G401 (cell line): Measurements from ENCODE around the gene XYLT2. TPM values are rescaled to one million over a fixed set of nuclear protein-coding genes. Genes with fewer than 3 reads are reported as not detected.
"Not testable (repeated sequence)": the region's sequence is repeated elsewhere in the genome, so short reads cannot be mapped to it uniquely, and the experiment has no call there.

Experiments
- DNase-seq: peaks from one replicate; pipeline ENCODE4 v3.0.0-alpha.2; 2015; ENCODE audit warnings: low spot score
- in situ Hi-C: cut with HindIII; loops from 2 replicates; pipeline ENCODE4 v1.10.0; 2016; ENCODE audit warnings: low sequenced_read_pairs, mixed read lengths
- total RNA-seq: library from RNA; depleted of rRNA; stranded (reverse); fragments of >200 nt; shearing (Covaris generic); gene quantifications from 2 replicates; pipeline ENCODE4 v1.2.3, GENCODE V29; 2014; rRNA removed

The XYLT2 gene
- total RNA-seq: 31.5 and 33.5 TPM in 2 replicates

- in situ Hi-C loops: no loop called here
- peak; percentile 86 for DNase-seq
Observed at GRCh38 chr17:50345432-50346312, at the start of gene XYLT2. Gene XYLT2 (plus strand): TSS chr17:50346126. CDS start chr17:50346141, 15 bp downstream.

- peak; percentile 73 for DNase-seq
- in situ Hi-C loops: no loop called here
Observed at GRCh38 chr17:50297407-50297865, 48.5 kb upstream of the XYLT2 start.

GRCh38 chr17:50298018-50298417 lies 47.9 kb upstream of the XYLT2 start:
- in situ Hi-C loops: no loop called here
- no peak for DNase-seq

- in situ Hi-C loops: no loop called here
- no peak for DNase-seq
Observed at GRCh38 chr17:50299776-50300175, 46.1 kb upstream of the XYLT2 start.

GRCh38 chr17:50300824-50301223 lies 45.1 kb upstream of the XYLT2 start:
- in situ Hi-C loops, DNase-seq: not testable (repeated sequence)

- in situ Hi-C loops: no loop called here
- DNase-seq: no peak
Observed at GRCh38 chr17:50301891-50302584, 43.9 kb upstream of the XYLT2 start.

GRCh38 chr17:50303051-50303450 lies 42.9 kb upstream of the XYLT2 start:
- in situ Hi-C loops: no loop called here
- DNase-seq: no peak

GRCh38 chr17:50303596-50303995 lies 42.3 kb upstream of the XYLT2 start:
- in situ Hi-C loops: no loop called here
- no peak for DNase-seq

- in situ Hi-C loops: no loop called here
- DNase-seq: no peak
Observed at GRCh38 chr17:50304781-50305404, 41.0 kb upstream of the XYLT2 start.

GRCh38 chr17:50307654-50308053 lies 38.3 kb upstream of the XYLT2 start:
- no peak for DNase-seq
- in situ Hi-C loops: no loop called here

GRCh38 chr17:50308666-50309065 lies 37.3 kb upstream of the XYLT2 start:
- no peak for DNase-seq
- in situ Hi-C loops: no loop called here

GRCh38 chr17:50310455-50311111 lies 35.3 kb upstream of the XYLT2 start:
- in situ Hi-C loops: no loop called here
- no peak for DNase-seq

- in situ Hi-C loops: no loop called here
- no peak for DNase-seq
Observed at GRCh38 chr17:50311112-50311460, 34.8 kb upstream of the XYLT2 start.

GRCh38 chr17:50311483-50311882 lies 34.4 kb upstream of the XYLT2 start:
- no peak for DNase-seq
- in situ Hi-C loops: no loop called here

GRCh38 chr17:50312308-50312707 lies 33.6 kb upstream of the XYLT2 start:
- in situ Hi-C loops: no loop called here

GRCh38 chr17:50314456-50315011 lies 31.4 kb upstream of the XYLT2 start:
- DNase-seq: no peak
- in situ Hi-C loops: no loop called here

More at GRCh38 chr17:50312308-50312707, 33.6 kb upstream of the XYLT2 start:
- no peak for DNase-seq

- DNase-seq: no peak
- in situ Hi-C loops: no loop called here
Observed at GRCh38 chr17:50316016-50316587, 29.8 kb upstream of the XYLT2 start.

GRCh38 chr17:50316660-50317059 lies 29.3 kb upstream of the XYLT2 start:
- DNase-seq, in situ Hi-C loops: not testable (repeated sequence)

GRCh38 chr17:50317121-50317520 lies 28.8 kb upstream of the XYLT2 start:
- in situ Hi-C loops: no loop called here
- DNase-seq: no peak
